Subcutaneous adipose tissue (tissue), 4 donors: ENCODE results near the gene GRIN2A. TPM values are rescaled to one million over a fixed set of nuclear protein-coding genes. Genes with fewer than 3 reads are reported as not detected.

Experiments used
- total RNA-seq, 4 donors: library from RNA; depleted of rRNA; stranded (reverse); fragments of >200 nt; gene quantifications; one replicate each; pipeline ENCODE4 v1.1.0, GENCODE V29; 2016
- TF ChIP-seq, protein P1 (sequence below): fragments of 450-650 bp; IDR thresholded peaks from one replicate; pipeline ENCODE4 v1.5.1; 2016; ENCODE audit warnings: low read depth, mild to moderate bottlenecking, control low read depth, antibody characterized with exemption, moderate library complexity

GRIN2A gene
- total RNA-seq, 4 donors from 2014 or later = under 0.01 to 0.19 (median 0.17) TPM; not detected in 1

DNA sequence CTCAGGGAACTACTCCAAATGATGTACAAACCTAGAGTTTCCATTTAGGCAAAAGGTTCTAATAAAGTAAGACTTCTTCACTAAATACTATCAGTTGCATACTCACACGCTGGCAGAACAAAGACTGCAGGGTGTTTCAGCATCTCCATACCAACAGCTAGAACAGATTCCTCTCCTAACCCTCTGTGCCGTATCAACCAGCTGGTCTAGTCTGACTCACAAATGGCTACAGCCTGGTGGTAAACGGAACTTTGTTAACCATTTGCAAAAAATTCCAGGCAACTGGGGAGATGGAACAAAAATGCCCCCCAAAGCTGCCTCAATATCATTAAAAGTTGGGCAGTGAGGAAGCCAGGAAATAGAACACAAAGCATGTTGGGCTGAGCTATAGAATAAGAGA is 217.1 kb downstream of the GRIN2A start:
- TF ChIP-seq, protein P1, sequence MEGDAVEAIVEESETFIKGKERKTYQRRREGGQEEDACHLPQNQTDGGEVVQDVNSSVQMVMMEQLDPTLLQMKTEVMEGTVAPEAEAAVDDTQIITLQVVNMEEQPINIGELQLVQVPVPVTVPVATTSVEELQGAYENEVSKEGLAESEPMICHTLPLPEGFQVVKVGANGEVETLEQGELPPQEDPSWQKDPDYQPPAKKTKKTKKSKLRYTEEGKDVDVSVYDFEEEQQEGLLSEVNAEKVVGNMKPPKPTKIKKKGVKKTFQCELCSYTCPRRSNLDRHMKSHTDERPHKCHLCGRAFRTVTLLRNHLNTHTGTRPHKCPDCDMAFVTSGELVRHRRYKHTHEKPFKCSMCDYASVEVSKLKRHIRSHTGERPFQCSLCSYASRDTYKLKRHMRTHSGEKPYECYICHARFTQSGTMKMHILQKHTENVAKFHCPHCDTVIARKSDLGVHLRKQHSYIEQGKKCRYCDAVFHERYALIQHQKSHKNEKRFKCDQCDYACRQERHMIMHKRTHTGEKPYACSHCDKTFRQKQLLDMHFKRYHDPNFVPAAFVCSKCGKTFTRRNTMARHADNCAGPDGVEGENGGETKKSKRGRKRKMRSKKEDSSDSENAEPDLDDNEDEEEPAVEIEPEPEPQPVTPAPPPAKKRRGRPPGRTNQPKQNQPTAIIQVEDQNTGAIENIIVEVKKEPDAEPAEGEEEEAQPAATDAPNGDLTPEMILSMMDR = no peak

DNA sequence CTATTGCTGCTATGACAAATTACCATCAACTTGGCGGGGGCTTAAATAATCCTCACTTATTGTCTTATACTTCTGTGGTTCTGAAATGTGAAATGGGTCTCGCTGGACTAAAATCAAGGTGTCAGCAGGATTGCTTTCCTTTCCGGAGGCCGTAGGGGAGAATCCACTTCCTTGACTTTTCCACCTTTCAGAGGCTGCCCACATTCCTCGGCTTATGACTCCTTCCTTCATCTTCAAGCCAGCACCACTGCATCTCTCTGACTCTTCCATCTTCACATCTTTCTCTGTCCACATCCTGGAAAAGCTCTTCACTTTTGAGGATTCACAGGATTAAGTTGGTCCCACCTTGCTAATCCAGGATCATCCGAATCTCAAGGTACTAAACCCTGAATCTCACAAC is 217.8 kb downstream of the GRIN2A start:
- TF ChIP-seq, protein P1 = no peak

DNA sequence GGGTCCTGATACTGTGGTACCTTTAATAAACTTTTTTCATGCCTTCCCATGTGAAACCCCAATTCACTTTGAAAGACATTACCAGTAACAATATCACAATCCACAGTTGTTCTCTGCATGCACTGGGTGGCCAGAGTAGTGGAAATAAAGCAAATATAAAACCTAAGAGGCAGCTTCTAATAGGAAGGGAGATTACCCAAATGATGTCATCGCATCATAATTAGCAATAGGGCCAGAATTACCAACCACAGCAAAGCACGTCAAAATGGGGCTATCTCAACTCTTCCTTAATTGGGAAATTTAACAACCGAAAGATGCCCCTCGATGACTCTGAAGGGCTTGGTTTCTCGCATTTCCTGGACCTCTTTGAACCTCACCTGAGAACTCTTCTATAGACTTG is 224.8 kb downstream of the GRIN2A start:
- TF ChIP-seq, protein P1 = no peak

DNA sequence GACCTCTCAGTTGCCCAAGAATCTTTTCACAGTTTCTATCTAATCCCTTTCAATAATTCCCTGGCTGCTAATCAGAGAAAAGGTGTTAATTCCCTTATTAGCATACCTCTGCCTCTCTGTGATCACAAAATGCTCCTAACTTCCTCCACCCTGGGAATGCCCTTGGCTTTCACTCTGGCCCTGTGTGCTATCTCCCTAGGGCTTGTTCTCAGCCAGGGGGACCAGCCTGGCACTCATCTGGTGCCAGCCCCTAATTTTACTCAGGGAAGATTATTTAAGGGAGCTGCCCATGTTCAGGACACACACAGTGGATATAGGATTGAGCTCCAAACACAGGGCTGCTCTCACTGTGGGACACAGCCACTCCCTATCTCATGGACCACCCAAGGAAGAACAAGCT is 225.2 kb downstream of the GRIN2A start:
- TF ChIP-seq, protein P1 = no peak

DNA sequence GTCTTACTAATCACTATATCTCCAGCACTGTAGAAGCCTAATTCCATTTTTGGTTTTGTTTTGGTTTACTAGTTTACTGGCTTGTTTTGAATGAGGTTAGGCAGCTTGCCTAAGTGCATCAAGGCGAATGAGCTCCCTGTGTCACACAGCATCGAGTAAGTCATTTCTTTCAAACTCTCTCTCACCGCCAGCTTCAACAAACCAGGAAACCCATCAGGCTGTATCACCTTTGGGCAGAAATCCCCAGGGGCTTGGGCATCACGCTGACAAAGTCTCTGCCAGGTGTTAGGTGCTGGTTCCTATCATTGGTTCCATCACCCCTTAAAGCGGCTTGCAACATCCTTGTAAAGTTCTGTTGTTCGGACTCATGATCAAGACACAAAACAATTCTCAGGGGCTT is 226.6 kb downstream of the GRIN2A start:
- TF ChIP-seq, protein P1 = no peak

DNA sequence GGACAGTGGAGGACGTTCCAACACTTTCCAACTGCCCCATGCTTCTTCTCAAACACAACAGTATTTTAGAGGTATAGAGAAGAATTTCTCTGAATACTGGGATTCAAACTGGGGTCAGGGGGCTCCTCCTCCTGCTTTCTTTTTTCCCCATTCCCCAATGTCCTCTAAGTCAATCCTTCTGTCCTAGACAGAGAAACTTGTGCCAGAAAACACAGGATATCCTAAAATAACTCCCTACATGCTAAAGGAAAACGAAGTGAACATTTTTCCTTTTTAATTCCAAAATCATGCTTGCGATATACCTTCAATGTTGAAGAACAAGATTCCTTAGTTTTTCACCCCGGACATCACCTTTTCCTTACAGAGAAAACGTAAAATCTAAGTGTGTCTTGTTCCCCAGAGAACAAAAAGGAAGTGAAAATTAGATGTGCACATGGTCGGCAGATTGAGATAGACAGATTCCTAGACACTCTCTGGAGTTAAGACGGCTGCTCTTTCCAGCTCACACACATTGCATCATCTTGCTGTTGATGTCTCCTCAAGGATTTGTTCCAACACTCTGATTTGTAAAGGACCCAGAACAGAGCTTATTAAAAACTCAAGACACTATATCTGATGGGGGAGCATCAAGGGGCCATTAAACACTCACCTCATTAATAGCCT is 228.2 kb downstream of the GRIN2A start:
- TF ChIP-seq, protein P1 = no peak

DNA sequence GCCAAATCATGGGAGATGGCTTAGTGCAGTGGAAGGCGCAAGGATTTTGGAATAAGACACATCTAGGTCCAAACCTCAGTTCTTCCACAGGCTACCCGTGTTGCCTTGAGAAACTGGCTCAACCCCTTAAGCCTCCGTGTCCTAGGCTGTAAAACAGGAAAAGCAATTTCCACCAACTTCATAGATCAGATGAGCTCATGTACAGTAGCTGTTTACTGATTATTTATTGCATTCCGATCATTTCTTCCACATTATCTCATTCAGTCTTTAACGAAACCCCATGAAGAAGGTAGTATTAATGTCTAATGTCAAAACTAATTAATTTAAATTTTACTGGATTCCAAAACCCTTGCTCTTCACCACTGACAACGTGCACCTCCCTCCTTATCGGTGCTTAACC is 231.6 kb downstream of the GRIN2A start:
- TF ChIP-seq, protein P1 = no peak
